ENCODE results near the gene UQCRC2.
A peak's percentile ranks its signal among the peaks of the same experiment; 100 is the strongest.

Gene UQCRC2

DNA sequence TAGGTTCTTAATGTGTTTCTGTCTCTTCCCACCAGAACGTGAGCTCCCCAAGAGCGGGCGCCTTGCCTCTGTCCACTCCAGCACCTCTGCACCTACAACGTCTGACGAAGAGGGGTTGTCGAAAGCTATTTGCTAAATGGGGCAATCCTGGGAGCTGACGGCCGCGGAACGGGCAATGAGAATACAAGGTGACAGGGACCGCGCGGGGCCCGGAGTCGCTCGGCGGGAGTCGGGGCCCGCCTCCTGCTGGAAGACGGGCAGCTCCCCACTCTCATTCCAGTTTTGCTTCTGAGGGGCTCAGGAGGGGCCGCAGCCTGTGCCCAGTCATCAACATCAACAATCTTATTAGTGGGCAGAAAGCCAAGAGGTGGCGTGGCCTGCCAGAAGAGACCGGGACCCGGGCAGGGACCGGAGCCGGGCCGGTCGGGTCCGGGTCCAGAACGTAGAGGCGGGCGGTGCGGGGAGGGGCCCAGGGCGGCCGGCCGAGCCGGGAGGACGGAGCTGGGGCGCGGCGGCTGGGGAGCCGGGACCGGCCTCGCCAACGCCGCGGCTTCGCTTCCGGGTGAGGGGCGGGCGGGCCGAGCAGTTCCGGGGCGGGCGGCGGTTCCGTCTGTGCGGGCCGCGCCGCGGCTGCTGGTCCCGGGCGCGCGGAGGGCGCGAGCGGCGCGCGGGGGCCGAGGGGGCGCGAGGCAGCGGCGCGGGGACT is 54.5 kb downstream of the UQCRC2 start, which contains the start of gene MOSMO:
TSS of gene MOSMO (plus strand) at position 603 of the 706 bp plus-strand sequence. CDS start 191 bp downstream, outside the sequence.
- Histone ChIP-seq H3K9ac (ENCODE audit: low read length in 5 of 5) (peak within 1 kb of the TSS; percentile 48 to 85 (median 84)), H3K9me3 (ENCODE audit: control insufficient read depth in 5 of 5, low read length in 5 of 5) (no peaks in the 10 kb centered on the region), H3K27ac (ENCODE audit: low read depth, low read length) (peak within 1 kb of the TSS; percentile 76), H3K36me3 (ENCODE audit: control insufficient read depth in 5 of 5, insufficient read depth in 5 of 5, low read length in 5 of 5) (no peaks in the 10 kb centered on the region), H3K27me3 (ENCODE audit: control insufficient read depth in 5 of 5, insufficient read depth in 4 of 5, low read length in 5 of 5) (no peaks in the 10 kb centered on the region), H3K4me3 (ENCODE audit: low read depth in 1 of 5, low read length in 5 of 5) (peak within 1 kb of the TSS; percentile 67 to 87 (median 81)), H3K4me1 (ENCODE audit: control insufficient read depth in 5 of 5, insufficient read depth in 5 of 5, low read length in 5 of 5) (peaks cover 0 to 21% (median 20%) of the 10 kb centered on the region in 5 donors)

DNA sequence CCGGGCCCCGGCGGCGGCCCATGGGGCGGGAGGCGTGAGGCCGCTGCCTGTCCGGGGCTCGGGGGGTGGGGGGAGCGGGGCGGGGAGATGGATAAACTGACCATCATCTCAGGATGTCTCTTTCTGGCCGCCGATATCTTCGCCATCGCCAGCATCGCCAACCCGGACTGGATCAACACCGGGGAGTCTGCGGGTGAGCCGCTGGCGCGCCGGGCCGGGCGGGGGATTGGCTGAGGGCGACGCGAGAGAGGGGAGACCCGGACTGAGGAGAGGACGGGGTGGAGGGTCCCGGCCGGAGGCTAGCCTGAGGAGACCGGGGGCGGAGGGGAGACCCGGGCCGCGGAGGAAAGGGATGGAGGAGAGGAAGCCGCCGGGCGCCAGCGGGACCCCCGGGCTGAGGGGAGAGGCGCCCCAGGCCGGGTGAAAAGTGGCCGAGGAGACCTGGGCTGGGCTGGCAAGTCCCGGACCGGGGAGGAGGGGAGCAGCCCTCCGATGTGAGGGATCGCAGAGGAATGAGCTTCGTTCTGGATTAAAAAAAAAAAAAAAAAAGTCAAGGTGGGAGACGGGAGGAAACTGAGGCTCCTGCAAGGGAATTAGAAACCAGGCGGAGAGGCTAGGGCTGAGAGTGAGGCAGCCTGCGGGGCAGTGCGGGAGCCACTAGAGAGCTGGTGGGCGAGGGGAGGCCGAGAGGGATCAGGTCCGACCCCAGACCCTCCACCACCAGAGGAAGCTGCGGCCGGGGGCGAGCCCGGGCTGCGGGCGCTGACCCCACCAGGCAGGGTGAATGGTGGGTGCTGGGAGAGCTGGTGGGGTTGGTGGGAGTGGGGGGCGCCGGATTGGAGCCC is 55.3 kb downstream of the UQCRC2 start:
- Histone ChIP-seq H3K27ac (ENCODE audit: low read depth, low read length) (no peak overlapping the region), H3K36me3 (ENCODE audit: control insufficient read depth in 5 of 5, insufficient read depth in 5 of 5, low read length in 5 of 5) (no peaks in the 10 kb centered on the region), H3K9me3 (ENCODE audit: control insufficient read depth in 5 of 5, low read length in 5 of 5) (no peaks in the 10 kb centered on the region), H3K9ac (ENCODE audit: low read length in 5 of 5) (peak overlapping the region; percentile 48 to 84 (median 81)), H3K4me3 (ENCODE audit: low read depth in 1 of 5, low read length in 5 of 5) (peak overlapping the region; percentile 56 to 87 (median 81)), H3K4me1 (ENCODE audit: control insufficient read depth in 5 of 5, insufficient read depth in 5 of 5, low read length in 5 of 5) (peaks cover 0 to 21% (median 20%) of the 10 kb centered on the region in 5 donors), H3K27me3 (ENCODE audit: control insufficient read depth in 5 of 5, insufficient read depth in 4 of 5, low read length in 5 of 5) (no peaks in the 10 kb centered on the region)

DNA sequence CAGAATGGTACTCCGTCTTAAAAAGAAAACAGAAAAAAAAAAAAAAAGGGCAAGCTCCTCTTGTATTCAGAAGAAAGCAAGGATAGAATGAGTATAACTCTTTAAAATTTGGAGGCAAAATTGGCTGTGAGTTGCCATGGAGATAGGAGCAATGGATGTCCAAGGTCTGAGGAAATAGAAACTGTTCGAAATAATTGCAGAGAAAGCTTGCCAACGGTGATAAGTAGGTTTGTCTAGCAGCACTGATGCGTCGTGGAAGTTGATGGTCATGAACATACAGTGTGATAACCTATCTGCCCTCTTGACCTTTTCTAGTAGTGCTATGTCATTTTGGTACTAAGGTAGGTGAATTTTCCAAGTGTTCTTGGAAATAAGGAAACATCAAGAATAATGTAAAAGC is 57.7 kb downstream of the UQCRC2 start:
- Histone ChIP-seq H3K27ac (ENCODE audit: low read depth, low read length) (no peak overlapping the region), H3K27me3 (ENCODE audit: control insufficient read depth in 5 of 5, insufficient read depth in 4 of 5, low read length in 5 of 5) (no peaks in the 10 kb centered on the region), H3K9me3 (ENCODE audit: control insufficient read depth in 5 of 5, low read length in 5 of 5) (no peaks in the 10 kb centered on the region), H3K36me3 (ENCODE audit: control insufficient read depth in 5 of 5, insufficient read depth in 5 of 5, low read length in 5 of 5) (no peaks in the 10 kb centered on the region), H3K4me1 (ENCODE audit: control insufficient read depth in 5 of 5, insufficient read depth in 5 of 5, low read length in 5 of 5) (peaks cover 0 to 23% (median 21%) of the 10 kb centered on the region in 5 donors), H3K4me3 (ENCODE audit: low read depth in 1 of 5, low read length in 5 of 5) (no peak overlapping the region), H3K9ac (ENCODE audit: low read length in 5 of 5) (no peak overlapping the region)

DNA sequence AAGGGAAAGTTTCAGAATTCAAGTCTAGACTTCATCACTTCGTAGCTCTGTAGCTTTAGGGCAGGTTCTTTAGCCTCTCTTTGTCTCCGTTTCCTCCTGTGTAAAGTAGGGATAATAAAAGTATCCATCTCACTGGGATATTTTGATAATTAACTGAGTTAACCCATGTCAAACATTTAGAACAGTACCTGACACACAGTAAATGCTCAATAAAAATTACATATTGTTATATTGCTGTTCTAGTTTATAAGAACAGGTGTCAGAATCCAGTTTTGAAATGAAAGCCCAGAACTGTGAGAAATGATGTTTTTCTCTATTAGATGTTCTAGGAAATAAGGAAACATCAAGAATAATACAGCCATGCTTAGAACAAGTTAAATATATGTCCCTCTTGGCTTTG is 59.1 kb downstream of the UQCRC2 start:
- H3K4me1 ChIP-seq (ENCODE audit: control insufficient read depth in 5 of 5, insufficient read depth in 5 of 5, low read length in 5 of 5), result peaks cover 0 to 19% (median 16%) of the 10 kb centered on the region in 5 donors
- H3K27ac ChIP-seq (ENCODE audit: low read depth, low read length), result no peak overlapping the region
- no peaks in the 10 kb centered on the region for H3K36me3 ChIP-seq (ENCODE audit: control insufficient read depth in 5 of 5, insufficient read depth in 5 of 5, low read length in 5 of 5)
- H3K9me3 ChIP-seq (ENCODE audit: control insufficient read depth in 5 of 5, low read length in 5 of 5), result no peaks in the 10 kb centered on the region
- H3K9ac ChIP-seq (ENCODE audit: low read length in 5 of 5), result no peak overlapping the region
- no peaks in the 10 kb centered on the region for H3K27me3 ChIP-seq (ENCODE audit: control insufficient read depth in 5 of 5, insufficient read depth in 4 of 5, low read length in 5 of 5)
- H3K4me3 ChIP-seq (ENCODE audit: low read depth in 1 of 5, low read length in 5 of 5), result no peak overlapping the region

DNA sequence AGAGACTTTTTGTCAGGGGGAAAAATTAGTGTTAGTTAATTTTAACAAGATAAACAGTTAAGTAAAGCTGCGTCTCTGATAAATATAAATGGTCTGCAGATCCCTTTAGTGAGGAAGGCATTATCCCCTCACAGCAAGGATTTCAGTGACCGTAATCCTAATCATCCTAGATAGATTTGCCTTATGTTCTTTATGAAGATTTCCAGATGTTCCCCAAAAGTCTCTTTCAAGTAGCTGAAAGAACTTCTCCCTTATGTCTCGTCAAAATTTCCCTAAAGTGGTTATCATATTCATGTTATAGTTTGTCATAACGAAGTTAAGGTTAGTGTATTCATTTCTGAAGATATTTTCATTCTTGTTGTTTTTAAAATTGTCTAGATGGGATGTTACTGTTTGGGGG is 60.3 kb downstream of the UQCRC2 start:
- H3K27me3 ChIP-seq (ENCODE audit: control insufficient read depth in 5 of 5, insufficient read depth in 4 of 5, low read length in 5 of 5), result no peaks in the 10 kb centered on the region
- H3K4me3 ChIP-seq (ENCODE audit: low read depth in 1 of 5, low read length in 5 of 5), result no peak overlapping the region
- peaks cover 2 to 17% (median 14%) of the 10 kb centered on the region in 5 donors for H3K4me1 ChIP-seq (ENCODE audit: control insufficient read depth in 5 of 5, insufficient read depth in 5 of 5, low read length in 5 of 5)
- no peaks in the 10 kb centered on the region for H3K36me3 ChIP-seq (ENCODE audit: control insufficient read depth in 5 of 5, insufficient read depth in 5 of 5, low read length in 5 of 5)
- H3K9ac ChIP-seq (ENCODE audit: low read length in 5 of 5), result peak overlapping the region in 1 of 5 donors; percentile 20
- no peak overlapping the region for H3K27ac ChIP-seq (ENCODE audit: low read depth, low read length)
- H3K9me3 ChIP-seq (ENCODE audit: control insufficient read depth in 5 of 5, low read length in 5 of 5), result no peaks in the 10 kb centered on the region

DNA sequence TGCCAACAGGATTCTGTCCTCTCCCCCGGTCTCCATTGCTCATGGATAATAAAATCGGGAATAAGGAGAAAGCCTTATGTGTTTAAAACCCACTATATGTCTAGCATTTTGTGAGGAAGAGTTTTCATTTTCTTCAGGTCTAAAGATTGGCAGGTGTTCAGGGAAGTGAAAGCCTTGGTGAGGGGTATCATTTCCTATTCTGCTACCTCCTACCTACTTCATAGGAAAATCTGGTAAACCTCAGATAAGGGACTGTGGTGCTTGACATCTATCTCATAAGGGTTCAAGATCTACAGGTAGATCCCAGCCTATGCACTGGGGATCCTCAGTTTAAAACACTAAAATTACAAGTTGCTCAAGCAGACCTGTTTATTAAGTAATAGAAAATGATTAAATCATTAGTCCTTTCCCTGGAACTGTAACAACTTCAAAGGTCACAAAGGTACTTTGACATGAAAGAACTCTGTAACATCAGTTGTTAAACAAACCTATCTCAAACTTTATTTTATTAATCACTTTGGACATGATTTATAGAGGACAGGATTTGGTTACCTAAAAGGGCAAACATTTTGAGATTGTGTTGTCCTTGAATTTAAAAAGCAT is 61.2 kb downstream of the UQCRC2 start:
- H3K4me3 ChIP-seq (ENCODE audit: low read depth in 1 of 5, low read length in 5 of 5), result no peak overlapping the region
- H3K27ac ChIP-seq (ENCODE audit: low read depth, low read length), result no peak overlapping the region
- no peaks in the 10 kb centered on the region for H3K36me3 ChIP-seq (ENCODE audit: control insufficient read depth in 5 of 5, insufficient read depth in 5 of 5, low read length in 5 of 5)
- H3K27me3 ChIP-seq (ENCODE audit: control insufficient read depth in 5 of 5, insufficient read depth in 4 of 5, low read length in 5 of 5), result no peaks in the 10 kb centered on the region
- no peaks in the 10 kb centered on the region for H3K9me3 ChIP-seq (ENCODE audit: control insufficient read depth in 5 of 5, low read length in 5 of 5)
- no peak overlapping the region for H3K9ac ChIP-seq (ENCODE audit: low read length in 5 of 5)
- H3K4me1 ChIP-seq (ENCODE audit: control insufficient read depth in 5 of 5, insufficient read depth in 5 of 5, low read length in 5 of 5), result peaks cover 1 to 8% (median 5%) of the 10 kb centered on the region in 5 donors

DNA sequence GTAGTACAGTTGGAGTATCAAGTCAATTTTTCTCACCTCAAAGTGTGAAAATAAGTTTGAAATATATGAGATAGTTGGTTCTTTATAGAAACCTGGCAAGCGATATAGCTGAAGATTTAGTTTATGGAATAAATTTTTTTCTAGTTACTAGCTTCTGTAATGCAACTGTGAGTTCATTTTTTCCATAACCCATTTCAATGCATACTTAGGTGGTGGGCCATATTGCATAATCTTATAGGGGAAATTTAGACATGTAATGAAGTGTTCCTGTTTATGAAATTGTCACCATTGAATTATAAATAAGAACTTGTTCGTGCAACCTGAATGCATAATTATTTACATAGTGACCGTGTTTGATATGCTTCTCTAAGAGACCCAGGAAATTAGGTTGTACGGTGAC is 63.8 kb downstream of the UQCRC2 start:
- no peaks in the 10 kb centered on the region for H3K9me3 ChIP-seq (ENCODE audit: control insufficient read depth in 5 of 5, low read length in 5 of 5)
- no peak overlapping the region for H3K27ac ChIP-seq (ENCODE audit: low read depth, low read length)
- no peak overlapping the region for H3K9ac ChIP-seq (ENCODE audit: low read length in 5 of 5)
- H3K4me1 ChIP-seq (ENCODE audit: control insufficient read depth in 5 of 5, insufficient read depth in 5 of 5, low read length in 5 of 5), result peaks cover 0 to 6% (median 3%) of the 10 kb centered on the region in 5 donors
- no peaks in the 10 kb centered on the region for H3K27me3 ChIP-seq (ENCODE audit: control insufficient read depth in 5 of 5, insufficient read depth in 4 of 5, low read length in 5 of 5)
- H3K4me3 ChIP-seq (ENCODE audit: low read depth in 1 of 5, low read length in 5 of 5), result no peak overlapping the region
- H3K36me3 ChIP-seq (ENCODE audit: control insufficient read depth in 5 of 5, insufficient read depth in 5 of 5, low read length in 5 of 5), result no peaks in the 10 kb centered on the region

DNA sequence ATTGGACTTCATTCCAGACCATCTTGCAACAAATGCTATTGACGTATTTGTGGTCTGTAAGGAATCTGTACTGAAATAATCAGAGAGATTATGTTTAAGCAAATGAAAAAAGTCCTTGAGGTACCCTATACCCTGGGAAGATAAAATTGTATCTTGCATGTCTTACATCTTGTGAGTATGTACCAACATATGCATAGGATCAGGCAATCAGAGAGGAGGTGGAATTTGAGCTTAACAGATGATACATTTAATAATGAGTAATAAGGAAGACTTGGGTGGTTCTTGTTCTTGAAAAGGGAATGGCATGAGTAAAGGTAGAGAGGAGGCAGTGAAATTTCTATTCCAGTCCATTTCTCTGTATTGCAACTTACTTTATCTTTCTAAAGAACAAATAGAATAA is 65.4 kb downstream of the UQCRC2 start:
- Histone ChIP-seq H3K9ac (ENCODE audit: low read length in 5 of 5) (no peak overlapping the region), H3K27ac (ENCODE audit: low read depth, low read length) (no peak overlapping the region), H3K27me3 (ENCODE audit: control insufficient read depth in 5 of 5, insufficient read depth in 4 of 5, low read length in 5 of 5) (no peaks in the 10 kb centered on the region), H3K36me3 (ENCODE audit: control insufficient read depth in 5 of 5, insufficient read depth in 5 of 5, low read length in 5 of 5) (no peaks in the 10 kb centered on the region), H3K9me3 (ENCODE audit: control insufficient read depth in 5 of 5, low read length in 5 of 5) (no peaks in the 10 kb centered on the region), H3K4me1 (ENCODE audit: control insufficient read depth in 5 of 5, insufficient read depth in 5 of 5, low read length in 5 of 5) (peaks cover 0 to 6% (median 3%) of the 10 kb centered on the region in 5 donors), H3K4me3 (ENCODE audit: low read depth in 1 of 5, low read length in 5 of 5) (no peak overlapping the region)

DNA sequence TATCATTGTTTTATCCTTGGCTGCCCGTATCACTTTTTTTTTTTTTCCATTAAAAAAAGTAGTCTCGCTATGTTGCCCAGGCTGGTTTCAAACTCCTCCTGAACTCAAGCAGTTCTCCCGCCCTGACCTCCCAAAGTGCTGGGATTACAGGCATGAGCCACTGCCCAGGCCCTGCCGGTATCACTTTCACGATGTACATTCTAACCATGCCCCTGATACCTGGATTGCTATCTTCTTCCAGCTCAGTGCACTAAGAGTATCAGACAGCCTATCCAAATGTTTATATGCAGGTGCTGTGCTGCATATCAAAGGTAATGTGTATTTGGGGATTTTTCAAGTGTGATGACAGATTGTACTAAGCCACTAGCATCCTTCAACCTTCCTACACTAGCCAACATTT is 69.0 kb downstream of the UQCRC2 start:
- Histone ChIP-seq H3K27me3 (ENCODE audit: control insufficient read depth in 5 of 5, insufficient read depth in 4 of 5, low read length in 5 of 5) (no peaks in the 10 kb centered on the region), H3K27ac (ENCODE audit: low read depth, low read length) (no peak overlapping the region), H3K4me3 (ENCODE audit: low read depth in 1 of 5, low read length in 5 of 5) (no peak overlapping the region), H3K9me3 (ENCODE audit: control insufficient read depth in 5 of 5, low read length in 5 of 5) (no peaks in the 10 kb centered on the region), H3K9ac (ENCODE audit: low read length in 5 of 5) (no peak overlapping the region), H3K36me3 (ENCODE audit: control insufficient read depth in 5 of 5, insufficient read depth in 5 of 5, low read length in 5 of 5) (no peaks in the 10 kb centered on the region), H3K4me1 (ENCODE audit: control insufficient read depth in 5 of 5, insufficient read depth in 5 of 5, low read length in 5 of 5) (peaks cover 2 to 9% (median 8%) of the 10 kb centered on the region in 5 donors)

DNA sequence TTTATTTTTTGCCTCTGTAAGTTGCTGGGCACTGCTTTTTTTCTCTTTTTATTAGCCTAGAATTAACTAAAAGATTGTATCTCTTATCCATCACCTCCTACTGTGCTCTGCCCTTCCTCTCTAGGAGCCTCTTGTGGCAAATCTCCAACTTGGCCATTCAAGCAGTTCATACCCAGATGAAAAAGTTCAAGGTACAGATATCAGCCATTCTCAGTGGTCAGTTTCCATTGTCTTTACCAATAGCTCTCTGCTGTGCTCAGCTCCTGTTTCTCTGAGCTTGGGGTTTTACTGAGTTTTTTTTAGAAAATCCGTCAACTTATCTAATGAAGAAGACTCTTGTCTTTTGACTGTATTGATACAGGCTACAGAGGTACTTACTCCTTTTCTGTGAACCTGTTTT is 70.3 kb downstream of the UQCRC2 start:
- no peak overlapping the region for H3K9ac ChIP-seq (ENCODE audit: low read length in 5 of 5)
- peaks cover 0 to 19% (median 15%) of the 10 kb centered on the region in 5 donors for H3K4me1 ChIP-seq (ENCODE audit: control insufficient read depth in 5 of 5, insufficient read depth in 5 of 5, low read length in 5 of 5)
- no peak overlapping the region for H3K4me3 ChIP-seq (ENCODE audit: low read depth in 1 of 5, low read length in 5 of 5)
- no peak overlapping the region for H3K27ac ChIP-seq (ENCODE audit: low read depth, low read length)
- no peaks in the 10 kb centered on the region for H3K27me3 ChIP-seq (ENCODE audit: control insufficient read depth in 5 of 5, insufficient read depth in 4 of 5, low read length in 5 of 5)
- H3K9me3 ChIP-seq (ENCODE audit: control insufficient read depth in 5 of 5, low read length in 5 of 5), result no peaks in the 10 kb centered on the region
- H3K36me3 ChIP-seq (ENCODE audit: control insufficient read depth in 5 of 5, insufficient read depth in 5 of 5, low read length in 5 of 5), result no peaks in the 10 kb centered on the region

Data from subcutaneous abdominal adipose tissue (tissue), 5 donors.